B cell (primary cell): Measurements from ENCODE around the gene GSDME. TPM values are rescaled to one million over a fixed set of nuclear protein-coding genes. Genes with fewer than 3 reads are reported as not detected.

Experiments
- ATAC-seq: fragments of 200-7000 bp; cut with Tn5 transposase; one replicate; pipeline ENCODE4 v1.10.0; 2021; ENCODE audit warnings: low read depth, mild to moderate bottlenecking, moderate number of reproducible peaks, moderate library complexity
- CTCF ChIA-PET: fragments of 350-600 bp; sonication (Branson Sonifier 250); formaldehyde crosslinking; loops from one replicate; lab custom pipeline; 2021; ENCODE audit warnings: antibody characterized with exemption, inconsistent platforms; lab: Charles Lee
- POLR2A ChIA-PET: fragments of 350-600 bp; sonication (Branson Sonifier 250); formaldehyde crosslinking; loops from one replicate; lab custom pipeline; 2021; ENCODE audit warnings: antibody characterized with exemption; lab: Charles Lee
- DNase-seq: peaks from one replicate; pipeline ENCODE4 v3.0.0; 2013
- H2AFZ ChIP-seq: 2 replicates; pipeline ENCODE4 v1.6.1; 2012; ENCODE audit warnings: mild to moderate bottlenecking, low read depth, low read length; ENCODE audit not compliant: insufficient read depth, poor library complexity, severe bottlenecking
- H3K27ac ChIP-seq, 2 donors: 1 replicate in 1 of 2; 2 replicates in 1 of 2; pipeline ENCODE4 v1.5.1; 2012 to 2013; ENCODE audit warnings: low read length in 2 of 2, mild to moderate bottlenecking in 2 of 2, moderate library complexity in 1 of 2
- H3K27me3 ChIP-seq, 4 experiments: fragments of 200-600 bp in 1 of 4; sonication (generic) in 1 of 4; replicated peaks in 1 of 4; 1 replicate in 2 of 4; 2 replicates in 2 of 4; pipeline versions ENCODE4 v1.6.1 to v1.7.0; 2013 to 2016; ENCODE audit warnings: low read length in 3 of 4, mild to moderate bottlenecking in 2 of 4, mixed read lengths in 1 of 4, moderate library complexity in 1 of 4; ENCODE audit not compliant: insufficient read depth in 4 of 4, control insufficient read depth in 3 of 4; ENCODE audit errors: control extremely low read depth in 1 of 4
- H3K36me3 ChIP-seq, 2 experiments: replicated peaks in 1 of 2; 1 replicate in 1 of 2; 2 replicates in 1 of 2; pipeline versions ENCODE4 v1.6.1 to v1.7.1; 2013; ENCODE audit warnings: low read length in 1 of 2; ENCODE audit not compliant: insufficient read depth in 2 of 2, control insufficient read depth in 1 of 2; ENCODE audit errors: control extremely low read depth in 1 of 2, extremely low read depth in 1 of 2
- H3K4me1 ChIP-seq, 2 donors: fragments of 200-600 bp in 1 of 2; sonication (generic) in 1 of 2; 1 replicate in 1 of 2; 2 replicates in 1 of 2; pipeline versions ENCODE4 v1.5.1 to v1.6.1; 2013 to 2017; ENCODE audit warnings: low read length in 2 of 2; ENCODE audit not compliant: control insufficient read depth in 2 of 2, insufficient read depth in 2 of 2
- H3K4me2 ChIP-seq: replicated peaks from 2 replicates; pipeline ENCODE3; 2012; ENCODE audit warnings: mild to moderate bottlenecking, low read depth, low read length; ENCODE audit not compliant: poor library complexity, severe bottlenecking
- H3K4me3 ChIP-seq, 5 experiments: fragments of 200-600 bp in 1 of 5; sonication (generic) in 1 of 5; 1 replicate in 3 of 5; 2 replicates in 2 of 5; pipeline versions ENCODE4 v1.5.1 to v1.7.0; 2011 to 2016; ENCODE audit warnings: low read length in 4 of 5, mild to moderate bottlenecking in 4 of 5, low read depth in 2 of 5, control low read depth in 1 of 5, moderate library complexity in 1 of 5; ENCODE audit not compliant: insufficient read depth in 1 of 5; ENCODE audit errors: control extremely low read depth in 1 of 5, extremely low read depth in 1 of 5
- H3K79me2 ChIP-seq: fragments of 200-600 bp; sonication (generic); one replicate; pipeline ENCODE4 v1.6.0; 2016; ENCODE audit warnings: low read length; ENCODE audit not compliant: control insufficient read depth, insufficient read depth
- H3K9ac ChIP-seq: fragments of 200-600 bp; sonication (generic); 2 replicates; pipeline ENCODE4 v1.6.1; 2017; ENCODE audit warnings: mild to moderate bottlenecking, low read length, moderate library complexity
- H3K9me3 ChIP-seq, 3 donors: one replicate each; pipeline versions ENCODE4 v1.6.1 to v1.7.1; 2013; ENCODE audit warnings: low read length in 2 of 3; ENCODE audit not compliant: control insufficient read depth in 2 of 3, insufficient read depth in 1 of 3; ENCODE audit errors: control extremely low read depth in 1 of 3
- H4K20me1 ChIP-seq: 2 replicates; pipeline ENCODE4 v1.6.0; 2012; ENCODE audit warnings: mild to moderate bottlenecking, low read length; ENCODE audit not compliant: insufficient read depth, control insufficient read depth, poor library complexity, severe bottlenecking
- H3K27ac Mint-ChIP-seq: one replicate; pipeline ENCODE4 v1.8.0; 2021; ENCODE audit warnings: mixed read lengths
- H3K27me3 Mint-ChIP-seq: one replicate; pipeline ENCODE4 v1.8.0; 2021; ENCODE audit warnings: mixed read lengths
- H3K4me1 Mint-ChIP-seq: one replicate; pipeline ENCODE4 v1.8.0; 2021; ENCODE audit warnings: mixed read lengths
- H3K4me3 Mint-ChIP-seq: one replicate; pipeline ENCODE4 v1.8.0; 2021; ENCODE audit warnings: mixed read lengths
- H3K9me3 Mint-ChIP-seq: one replicate; pipeline ENCODE4 v1.8.0; 2022; ENCODE audit warnings: mixed read lengths; ENCODE audit not compliant: insufficient read depth
- CTCF ChIP-seq: fragments of 200-600 bp; IDR thresholded peaks from one replicate; pipeline ENCODE4 v1.8.0; 2022; ENCODE audit warnings: antibody characterized with exemption, mild to moderate bottlenecking
- EZH2 ChIP-seq: IDR thresholded peaks from 2 replicates; pipeline ENCODE4 v1.6.1; 2012; ENCODE audit warnings: borderline replicate concordance, low read depth, mild to moderate bottlenecking, moderate library complexity, low read length; ENCODE audit not compliant: insufficient read depth, poor library complexity, severe bottlenecking
- WGBS: methylation state at CpG from one replicate; pipeline ENCODE4 v1.1.5; 2013; ENCODE audit warnings: missing lambda C conversion rate; ENCODE audit not compliant: insufficient coverage; 5-methylcytosine and 5-hydroxymethylcytosine counted together
- intact Hi-C: fragments of 100-400 bp; cut with micrococcal nuclease; formaldehyde crosslinking; loops from one replicate; pipeline ENCODE4 v1.10.0; 2022
- polyA plus RNA-seq: library from polyadenylated mRNA; depleted of rRNA; stranded (reverse); fragments of >200 nt; gene quantifications from 2 replicates; pipeline ENCODE4 v1.2.3, GENCODE V29; 2012
- total RNA-seq, 2 donors: library from RNA; stranded (reverse); fragments of 120-200 nt in 1 of 2; gene quantifications; 1 replicate in 1 of 2; 2 replicates in 1 of 2; pipeline versions ENCODE4 v1.2.3 to v1.2.4, GENCODE V29; 2013 to 2022

The GSDME gene
- total and polyA plus RNA-seq, 2 donors (not counting 1 experiment from before 2014, with no cell fraction given): 7.0 to 11.9 TPM

DNA sequence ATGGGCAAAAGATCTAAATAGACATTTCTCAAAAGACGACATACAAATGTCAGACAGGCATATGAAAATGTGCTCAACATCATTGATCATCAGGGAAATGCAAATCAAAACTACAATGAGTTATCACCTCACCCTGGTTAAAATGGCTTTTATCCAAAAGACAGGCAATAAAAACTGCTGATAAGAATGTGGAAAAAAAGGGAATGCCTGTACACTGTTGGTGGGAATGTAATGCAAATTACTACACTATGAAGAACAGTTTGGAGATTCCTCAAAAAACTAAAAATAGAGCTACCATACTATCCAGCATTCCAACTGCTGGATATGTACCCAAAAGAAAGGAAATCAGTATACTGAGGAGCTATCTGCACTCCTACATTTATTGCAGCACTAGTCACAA, 18.0 kb downstream of the GSDME start:
- intact Hi-C loops: no loop called here
- no peak for ATAC-seq
- H3K9me3 Mint-ChIP-seq: peaks cover 17% of the 10 kb centered on the region
- Histone ChIP-seq H3K4me2 (no peak overlapping the region), H2AFZ (no peak overlapping the region), H3K79me2 (no peaks in the 10 kb centered on the region), H3K4me1 (no peaks in the 10 kb centered on the region), H3K9ac (no peak overlapping the region), H3K9me3 (peaks cover 0 to 7% (median 1%) of the 10 kb centered on the region in 3 donors), H3K4me3 (no peak overlapping the region), H4K20me1 (no peaks in the 10 kb centered on the region), H3K36me3 (no peaks in the 10 kb centered on the region), H3K27ac (no peak overlapping the region), H3K27me3 (no peaks in the 10 kb centered on the region)
- no peaks in the 10 kb centered on the region for H3K4me1 Mint-ChIP-seq
- H3K27me3 Mint-ChIP-seq: peaks cover 10% of the 10 kb centered on the region
- CTCF ChIA-PET: no interaction called here
- POLR2A ChIA-PET: no interaction called here
- no peak for TF ChIP-seq CTCF
- no peak for TF ChIP-seq EZH2
- no CpG with 5 or more reads among the region's 1 CpG for whole genome bisulfite sequencing
- H3K27ac Mint-ChIP-seq: no peak overlapping the region
- DNase-seq: no peak
- H3K4me3 Mint-ChIP-seq: no peak overlapping the region

GRCh38 chr7:24738577-24738976, 18.7 kb downstream of the GSDME start:
- H3K27me3 ChIP-seq: no peaks in the 10 kb centered on the region
- POLR2A ChIA-PET: no interaction called here
- no peaks in the 10 kb centered on the region for H3K4me1 ChIP-seq
- no peaks in the 10 kb centered on the region for H3K79me2 ChIP-seq
- no peak overlapping the region for H3K27ac ChIP-seq
- H3K4me2 ChIP-seq: no peak overlapping the region
- H3K36me3 ChIP-seq: no peaks in the 10 kb centered on the region
- TF ChIP-seq EZH2: no peak
- no peak for TF ChIP-seq CTCF
- Mint-ChIP-seq H3K27ac (no peak overlapping the region), H3K27me3 (peaks cover 9% of the 10 kb centered on the region), H3K9me3 (peaks cover 17% of the 10 kb centered on the region), H3K4me3 (no peak overlapping the region), H3K4me1 (no peaks in the 10 kb centered on the region)
- intact Hi-C loops: no loop called here
- CTCF ChIA-PET: no interaction called here
- no peak overlapping the region for H2AFZ ChIP-seq
- no peak overlapping the region for H3K9ac ChIP-seq
- peaks cover 0 to 7% (median 1%) of the 10 kb centered on the region in 3 donors for H3K9me3 ChIP-seq
- WGBS: no CpG with 5 or more reads among the region's 1 CpG
- H3K4me3 ChIP-seq: no peak overlapping the region
- no peaks in the 10 kb centered on the region for H4K20me1 ChIP-seq
- no peak for DNase-seq
- no peak for ATAC-seq
